Stimulated activated effector memory CD8-positive, alpha-beta T cell treated with anti-CD3 and anti-CD28 coated beads, Interleukin-12 subunit alpha, Interleukin-12 subunit beta, amount 100 ng/mL, for 72 hours (primary cell): ENCODE measurements around the gene ADRB2.

ENCODE experiments used
- ATAC-seq: fragments of 150-1000 bp; cut with Tn5 transposase; 2 replicates; pipeline ENCODE4 v1.10.0; 2021
- DNase-seq, 2 donors: peaks; one replicate each; pipeline ENCODE4 v3.0.0; 2021 to 2022; ENCODE audit warnings: low spot score in 2 of 2
- H3K27ac Mint-ChIP-seq: one replicate; pipeline ENCODE4 v1.8.0; 2022; ENCODE audit warnings: mild to moderate bottlenecking, mixed read lengths
- H3K36me3 Mint-ChIP-seq: one replicate; pipeline ENCODE4 v1.8.0; 2022; ENCODE audit warnings: mild to moderate bottlenecking, mixed read lengths
- H3K4me1 Mint-ChIP-seq: one replicate; pipeline ENCODE4 v1.8.0; 2022; ENCODE audit warnings: mixed read lengths
- H3K4me3 Mint-ChIP-seq: one replicate; pipeline ENCODE4 v1.8.0; 2022; ENCODE audit warnings: mild to moderate bottlenecking, mixed read lengths
- H3K9me3 Mint-ChIP-seq: one replicate; pipeline ENCODE4 v1.8.0; 2022; ENCODE audit warnings: mixed read lengths

Gene ADRB2

DNA sequence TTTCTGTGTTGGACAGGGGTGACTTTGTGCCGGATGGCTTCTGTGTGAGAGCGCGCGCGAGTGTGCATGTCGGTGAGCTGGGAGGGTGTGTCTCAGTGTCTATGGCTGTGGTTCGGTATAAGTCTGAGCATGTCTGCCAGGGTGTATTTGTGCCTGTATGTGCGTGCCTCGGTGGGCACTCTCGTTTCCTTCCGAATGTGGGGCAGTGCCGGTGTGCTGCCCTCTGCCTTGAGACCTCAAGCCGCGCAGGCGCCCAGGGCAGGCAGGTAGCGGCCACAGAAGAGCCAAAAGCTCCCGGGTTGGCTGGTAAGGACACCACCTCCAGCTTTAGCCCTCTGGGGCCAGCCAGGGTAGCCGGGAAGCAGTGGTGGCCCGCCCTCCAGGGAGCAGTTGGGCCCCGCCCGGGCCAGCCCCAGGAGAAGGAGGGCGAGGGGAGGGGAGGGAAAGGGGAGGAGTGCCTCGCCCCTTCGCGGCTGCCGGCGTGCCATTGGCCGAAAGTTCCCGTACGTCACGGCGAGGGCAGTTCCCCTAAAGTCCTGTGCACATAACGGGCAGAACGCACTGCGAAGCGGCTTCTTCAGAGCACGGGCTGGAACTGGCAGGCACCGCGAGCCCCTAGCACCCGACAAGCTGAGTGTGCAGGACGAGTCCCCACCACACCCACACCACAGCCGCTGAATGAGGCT lies at the start of gene ADRB2:
ADRB2 (plus strand) TSS at position 559 of the 686 bp plus-strand sequence. CDS start 221 bp downstream, outside the sequence.
- peak within 1 kb of the TSS; percentile 88 for H3K4me3 Mint-ChIP-seq
- peak; percentile 82 to 95 for DNase-seq
- no peaks in the 10 kb centered on the region for H3K9me3 Mint-ChIP-seq
- H3K36me3 Mint-ChIP-seq = no peaks in the 10 kb centered on the region
- H3K27ac Mint-ChIP-seq = peak within 1 kb of the TSS; percentile 90
- peaks cover 43% of the 10 kb centered on the region for H3K4me1 Mint-ChIP-seq
- ATAC-seq = peak; percentile 90

DNA sequence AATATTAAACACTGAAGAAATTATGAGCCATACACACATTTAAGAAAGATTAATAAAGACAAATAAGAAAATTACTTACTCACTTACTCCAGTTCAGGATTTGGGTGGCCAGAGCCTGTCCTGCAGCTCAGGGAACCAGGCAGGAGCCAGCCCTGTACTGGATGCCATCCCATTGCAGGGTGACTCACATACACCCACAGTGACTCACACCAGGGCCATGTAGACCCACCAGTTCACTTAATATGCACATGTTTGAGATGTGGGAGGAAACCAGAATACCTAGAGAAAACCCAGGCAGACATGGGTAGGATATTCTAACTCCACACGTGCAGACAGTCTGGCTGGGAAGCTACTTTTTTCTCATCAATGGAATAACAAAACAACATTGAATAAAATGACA lies 49.6 kb upstream of the ADRB2 start:
- Mint-ChIP-seq H3K4me3 (no peak overlapping the region), H3K9me3 (no peaks in the 10 kb centered on the region), H3K36me3 (no peaks in the 10 kb centered on the region), H3K4me1 (peaks cover 9% of the 10 kb centered on the region), H3K27ac (no peak overlapping the region)
- peak; percentile 96 for ATAC-seq
- DNase-seq = no peak

DNA sequence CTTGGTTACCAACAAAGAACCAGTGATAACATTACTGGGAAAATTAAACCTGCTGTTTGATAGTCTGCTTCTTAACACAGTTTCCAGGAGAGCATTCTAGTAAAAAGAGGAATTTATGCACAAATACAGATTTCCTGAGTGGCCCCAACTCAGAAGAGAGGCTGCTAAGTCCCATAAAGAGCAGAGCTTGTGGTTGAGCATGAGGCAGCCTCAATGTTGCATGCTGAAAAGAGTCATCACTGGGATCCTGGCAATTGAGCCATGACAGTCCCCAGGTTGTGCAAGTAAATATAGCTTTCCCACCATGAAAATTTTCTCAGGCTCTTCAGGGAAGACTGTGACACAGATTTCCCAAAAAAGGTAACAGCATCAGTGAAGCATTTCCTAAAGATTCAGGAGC lies 47.5 kb upstream of the ADRB2 start:
- ATAC-seq (no peak), DNase-seq (no peak)
- no peaks in the 10 kb centered on the region for H3K9me3 Mint-ChIP-seq
- H3K27ac Mint-ChIP-seq = no peak overlapping the region
- H3K4me3 Mint-ChIP-seq = no peak overlapping the region
- H3K4me1 Mint-ChIP-seq = peaks cover 9% of the 10 kb centered on the region
- H3K36me3 Mint-ChIP-seq = no peaks in the 10 kb centered on the region

DNA sequence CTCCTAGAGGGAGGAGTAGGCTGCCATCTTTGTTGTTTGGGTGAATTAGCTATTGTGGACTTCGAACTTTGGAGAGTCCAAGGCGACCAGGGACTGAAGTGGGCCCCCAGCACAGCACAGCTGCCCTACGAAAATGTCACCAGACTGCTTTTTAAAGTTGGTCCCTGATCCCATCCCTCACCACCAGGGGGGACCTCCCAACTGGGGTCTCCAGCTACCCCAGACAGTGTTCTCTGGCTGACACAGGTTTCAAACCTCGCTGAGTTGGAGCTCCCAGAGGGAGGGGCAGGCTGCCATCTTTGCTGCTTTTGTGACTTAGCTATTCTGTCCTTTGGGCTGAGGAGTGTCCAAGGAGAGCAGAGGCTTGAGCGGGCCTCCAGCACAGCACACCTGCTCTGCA lies 45.7 kb upstream of the ADRB2 start:
- no peaks in the 10 kb centered on the region for H3K36me3 Mint-ChIP-seq
- H3K9me3 Mint-ChIP-seq = no peaks in the 10 kb centered on the region
- ATAC-seq (no peak), DNase-seq (no peak)
- H3K27ac Mint-ChIP-seq = no peak overlapping the region
- H3K4me1 Mint-ChIP-seq = peaks cover 9% of the 10 kb centered on the region
- no peak overlapping the region for H3K4me3 Mint-ChIP-seq

DNA sequence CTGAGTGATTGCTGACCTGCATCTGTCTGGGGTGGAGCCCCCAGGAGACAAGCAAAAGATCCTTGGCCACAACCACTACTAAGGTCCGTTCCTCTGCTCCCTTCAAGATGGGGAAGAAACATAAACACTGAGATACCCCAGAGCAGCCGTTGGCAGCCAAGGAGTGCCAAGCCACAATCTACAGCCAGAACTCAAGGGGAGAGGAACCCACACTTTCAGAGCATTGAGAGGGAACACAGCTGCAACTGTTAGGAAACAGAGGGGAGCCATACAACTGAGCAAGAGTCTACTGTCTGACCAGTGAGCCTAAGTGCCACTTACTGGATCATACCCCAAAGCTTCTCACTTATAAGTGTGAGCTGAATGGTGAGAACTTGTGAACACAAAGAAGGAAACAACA lies 44.6 kb upstream of the ADRB2 start:
- Mint-ChIP-seq H3K4me1 (peaks cover 5% of the 10 kb centered on the region), H3K27ac (no peak overlapping the region), H3K36me3 (no peaks in the 10 kb centered on the region), H3K4me3 (no peak overlapping the region), H3K9me3 (no peaks in the 10 kb centered on the region)
- ATAC-seq = no peak
- DNase-seq = no peak

DNA sequence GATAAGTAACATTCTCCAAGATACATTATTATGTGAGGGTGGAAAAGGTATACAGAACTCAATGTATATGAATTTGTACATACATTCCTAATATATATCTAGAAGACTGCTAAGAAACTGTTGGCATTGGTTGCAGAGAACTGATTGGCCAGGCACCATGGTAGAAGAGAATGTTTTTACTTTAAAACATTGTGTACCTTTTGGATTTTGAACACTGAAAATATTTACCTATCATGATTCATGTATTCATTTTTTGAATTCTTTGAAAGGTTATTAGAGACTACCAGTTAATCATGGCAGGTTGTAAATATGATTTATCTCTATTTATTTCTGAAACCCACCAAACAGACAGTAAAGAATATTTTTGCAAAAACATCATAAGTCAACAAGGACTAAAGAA lies 41.2 kb upstream of the ADRB2 start:
- no peak for DNase-seq
- Mint-ChIP-seq H3K27ac (no peak overlapping the region), H3K9me3 (no peaks in the 10 kb centered on the region), H3K36me3 (no peaks in the 10 kb centered on the region), H3K4me3 (no peak overlapping the region), H3K4me1 (no peaks in the 10 kb centered on the region)
- ATAC-seq = no peak

DNA sequence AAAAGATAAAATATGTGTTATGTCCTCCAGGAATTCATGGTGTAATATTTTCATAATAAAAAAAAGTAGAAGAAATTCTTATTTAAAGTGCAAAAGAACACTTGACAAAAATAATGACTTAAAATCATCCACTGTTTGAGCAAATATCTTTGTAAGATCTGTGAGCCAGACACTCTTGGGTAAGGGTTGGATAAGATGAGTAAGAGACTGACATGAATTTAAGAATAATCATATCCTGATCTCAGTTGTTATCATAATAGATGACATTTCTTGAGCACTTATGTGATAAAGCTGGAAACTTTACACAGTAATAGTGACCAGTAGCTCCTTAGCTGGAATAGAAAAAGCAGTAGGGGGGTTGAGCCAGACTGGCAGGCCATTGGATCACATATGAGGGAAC lies 40.0 kb upstream of the ADRB2 start:
- peaks cover 9% of the 10 kb centered on the region for H3K4me1 Mint-ChIP-seq
- no peak overlapping the region for H3K4me3 Mint-ChIP-seq
- peaks cover 4% of the 10 kb centered on the region for H3K36me3 Mint-ChIP-seq
- H3K9me3 Mint-ChIP-seq = no peaks in the 10 kb centered on the region
- ATAC-seq (no peak), DNase-seq (no peak)
- H3K27ac Mint-ChIP-seq = no peak overlapping the region

DNA sequence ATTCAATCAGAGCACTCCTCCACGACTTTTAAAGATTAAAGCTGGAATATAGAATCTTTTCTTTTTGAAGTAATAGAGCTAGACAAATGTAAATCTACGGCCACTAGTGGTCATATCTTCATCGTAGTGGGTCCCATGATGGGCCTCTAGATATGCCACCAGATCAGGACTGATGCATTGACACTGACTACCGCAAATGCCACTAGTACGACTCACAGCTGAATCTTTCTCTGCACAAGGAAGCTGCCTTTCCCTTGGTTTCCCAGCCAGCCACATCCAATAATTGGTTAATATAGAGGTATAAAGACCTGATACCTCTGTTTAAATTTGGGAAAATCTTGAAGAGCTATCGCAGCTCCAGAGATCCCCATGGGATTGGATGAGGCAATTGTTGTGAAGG lies 37.8 kb upstream of the ADRB2 start:
- DNase-seq (no peak), ATAC-seq (no peak)
- H3K27ac Mint-ChIP-seq = no peak overlapping the region
- H3K4me3 Mint-ChIP-seq = no peak overlapping the region
- H3K36me3 Mint-ChIP-seq = peaks cover 4% of the 10 kb centered on the region
- H3K9me3 Mint-ChIP-seq = no peaks in the 10 kb centered on the region
- H3K4me1 Mint-ChIP-seq = peaks cover 27% of the 10 kb centered on the region

DNA sequence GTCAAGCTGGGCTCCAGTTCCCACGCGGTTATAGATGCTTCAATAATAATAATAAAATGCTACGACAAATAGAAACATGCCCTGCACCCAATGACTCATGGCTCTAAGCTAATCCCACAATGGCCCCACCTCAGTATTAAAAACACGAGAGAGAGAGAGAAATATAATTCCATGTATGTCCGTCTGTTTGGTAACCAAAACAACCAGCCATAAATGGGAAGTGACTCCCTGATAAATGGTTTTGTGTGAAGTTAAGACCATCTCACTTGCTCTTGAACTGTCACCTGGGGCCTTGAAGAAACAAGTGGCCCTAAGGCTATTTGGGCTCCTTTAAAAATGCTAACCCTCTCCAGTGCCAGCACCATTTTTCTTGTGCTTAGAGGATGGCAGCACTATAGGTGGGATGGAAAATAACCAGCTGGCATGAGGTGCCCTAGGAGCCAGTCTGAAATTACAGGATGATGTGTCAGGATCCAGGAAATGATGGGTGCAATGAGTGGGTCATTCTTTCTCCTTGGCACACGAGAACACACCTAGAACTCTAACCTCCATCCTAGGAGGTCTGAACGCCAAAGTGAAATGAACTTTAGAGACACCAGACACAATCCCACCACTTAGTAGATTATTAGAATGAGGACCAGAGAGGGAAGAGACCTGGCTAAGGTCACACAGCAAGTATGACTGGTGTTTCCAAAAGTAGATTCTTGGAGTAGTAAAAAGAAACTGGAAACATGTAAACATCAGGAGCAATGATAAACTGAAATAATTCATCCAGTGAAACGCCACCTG lies 35.7 kb upstream of the ADRB2 start:
- Mint-ChIP-seq H3K36me3 (peaks cover 4% of the 10 kb centered on the region), H3K4me1 (peaks cover 39% of the 10 kb centered on the region), H3K4me3 (peak overlapping the region; percentile 39), H3K9me3 (no peaks in the 10 kb centered on the region), H3K27ac (peak overlapping the region; percentile 71)
- ATAC-seq (peak; percentile 52), DNase-seq (no peak)

DNA sequence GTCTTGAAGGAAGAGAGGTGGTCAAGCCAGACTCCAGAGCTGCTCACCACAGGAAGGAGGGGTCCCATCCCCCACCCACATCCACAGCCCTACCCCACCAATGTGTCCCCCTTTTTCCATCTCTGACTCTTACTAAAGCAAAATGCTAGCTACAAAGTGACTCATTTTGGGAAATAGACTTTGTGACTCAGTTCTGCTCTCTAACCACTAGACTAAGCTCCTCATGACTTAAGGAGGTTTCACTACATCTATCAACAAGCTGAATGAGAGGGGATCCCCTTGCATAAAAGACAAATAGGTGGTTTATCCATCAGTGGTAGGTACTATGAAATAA lies 35.1 kb upstream of the ADRB2 start:
- H3K27ac Mint-ChIP-seq = peak overlapping the region; percentile 71
- H3K9me3 Mint-ChIP-seq = no peaks in the 10 kb centered on the region
- peaks cover 39% of the 10 kb centered on the region for H3K4me1 Mint-ChIP-seq
- ATAC-seq (peak; percentile 97), DNase-seq (peak in 1 of 2 donors; percentile 78)
- H3K36me3 Mint-ChIP-seq = peaks cover 4% of the 10 kb centered on the region
- H3K4me3 Mint-ChIP-seq = peak overlapping the region; percentile 39

DNA sequence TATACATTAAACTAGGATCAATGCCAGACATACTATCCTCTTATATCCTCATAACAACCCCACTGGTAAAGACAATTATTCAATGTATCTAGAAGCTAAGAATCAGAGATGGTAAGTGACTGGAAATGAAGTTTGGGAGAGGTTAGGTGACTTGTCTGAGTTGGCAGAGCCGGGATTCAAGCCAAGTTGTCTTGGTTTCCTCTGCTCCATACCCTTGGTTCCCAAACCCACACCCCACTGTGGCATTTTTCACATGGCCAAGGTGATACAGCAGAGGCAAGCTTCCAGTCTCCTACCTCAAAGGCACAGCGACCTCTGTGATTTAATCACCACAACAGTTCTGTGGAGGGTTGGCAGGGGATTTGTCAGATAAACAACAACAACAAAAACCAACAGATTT lies 34.7 kb upstream of the ADRB2 start:
- H3K4me3 Mint-ChIP-seq = peak overlapping the region; percentile 39
- DNase-seq = no peak
- H3K9me3 Mint-ChIP-seq = no peaks in the 10 kb centered on the region
- ATAC-seq = peak; percentile 27
- H3K27ac Mint-ChIP-seq = peak overlapping the region; percentile 71
- H3K36me3 Mint-ChIP-seq = peaks cover 4% of the 10 kb centered on the region
- peaks cover 39% of the 10 kb centered on the region for H3K4me1 Mint-ChIP-seq

DNA sequence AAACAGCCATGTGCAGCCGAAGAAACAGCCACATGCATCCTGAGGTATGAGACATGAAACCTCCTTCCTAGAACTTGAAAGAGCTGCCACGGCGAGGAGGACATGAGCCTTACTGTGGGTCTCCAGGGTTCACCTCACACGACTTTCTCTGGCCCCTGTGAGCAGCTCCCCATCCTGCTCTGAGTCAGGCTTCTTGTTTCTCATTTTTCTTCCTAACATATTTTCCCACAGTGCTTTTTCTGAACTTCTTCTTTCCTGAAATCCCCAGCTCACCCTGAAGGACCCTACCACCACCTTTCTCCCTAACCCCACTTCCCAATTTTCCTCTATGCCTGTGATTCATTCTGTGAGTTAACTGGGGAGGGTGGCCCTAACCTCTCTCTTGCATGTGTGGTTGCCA lies 33.7 kb upstream of the ADRB2 start:
- H3K4me3 Mint-ChIP-seq = no peak overlapping the region
- ATAC-seq (peak; percentile 43), DNase-seq (no peak)
- no peaks in the 10 kb centered on the region for H3K9me3 Mint-ChIP-seq
- H3K4me1 Mint-ChIP-seq = peaks cover 39% of the 10 kb centered on the region
- peak overlapping the region; percentile 38 for H3K27ac Mint-ChIP-seq
- peaks cover 4% of the 10 kb centered on the region for H3K36me3 Mint-ChIP-seq

DNA sequence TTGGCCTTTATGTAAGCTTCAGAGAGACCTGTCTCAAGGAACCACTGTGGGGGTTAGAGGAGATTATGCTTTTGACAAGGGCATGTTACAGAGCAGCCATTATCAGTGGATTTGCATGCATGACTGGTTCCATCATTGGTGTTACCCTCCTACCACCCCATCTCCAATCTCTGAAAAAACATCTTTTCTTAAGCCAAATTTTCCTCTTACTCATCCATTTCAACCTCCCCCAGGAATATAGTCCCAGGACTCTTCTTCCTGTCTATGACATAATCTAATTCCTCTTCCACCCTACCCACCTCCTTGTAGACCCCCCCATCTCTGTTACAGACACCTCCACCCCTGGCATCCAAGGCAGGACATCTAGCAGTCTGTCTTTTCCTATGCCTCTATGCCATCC lies 33.1 kb upstream of the ADRB2 start:
- Mint-ChIP-seq H3K27ac (peak overlapping the region; percentile 38), H3K4me1 (peaks cover 39% of the 10 kb centered on the region), H3K36me3 (peaks cover 4% of the 10 kb centered on the region), H3K4me3 (no peak overlapping the region), H3K9me3 (no peaks in the 10 kb centered on the region)
- no peak for ATAC-seq
- no peak for DNase-seq

DNA sequence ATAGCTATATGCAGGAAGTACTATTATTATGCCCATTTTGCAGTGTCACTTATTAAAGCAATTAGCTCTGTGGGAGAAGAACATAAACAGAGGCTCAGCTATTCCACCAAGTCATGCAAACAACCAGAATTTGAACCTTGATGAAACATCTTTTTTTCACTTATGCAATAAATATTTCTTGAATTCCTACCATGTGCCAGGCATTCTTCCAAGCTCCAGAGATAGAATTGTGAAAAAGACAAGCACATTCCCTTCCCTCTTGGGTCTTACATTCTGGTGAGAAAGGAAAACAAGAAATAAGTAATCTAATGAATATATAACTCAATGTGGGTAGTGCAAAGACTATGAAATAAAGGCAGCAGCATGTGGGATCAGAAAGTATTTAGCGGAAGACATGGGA lies 32.1 kb upstream of the ADRB2 start:
- Mint-ChIP-seq H3K4me3 (no peak overlapping the region), H3K4me1 (peaks cover 39% of the 10 kb centered on the region), H3K27ac (no peak overlapping the region), H3K36me3 (peaks cover 4% of the 10 kb centered on the region), H3K9me3 (no peaks in the 10 kb centered on the region)
- DNase-seq (no peak), ATAC-seq (no peak)

DNA sequence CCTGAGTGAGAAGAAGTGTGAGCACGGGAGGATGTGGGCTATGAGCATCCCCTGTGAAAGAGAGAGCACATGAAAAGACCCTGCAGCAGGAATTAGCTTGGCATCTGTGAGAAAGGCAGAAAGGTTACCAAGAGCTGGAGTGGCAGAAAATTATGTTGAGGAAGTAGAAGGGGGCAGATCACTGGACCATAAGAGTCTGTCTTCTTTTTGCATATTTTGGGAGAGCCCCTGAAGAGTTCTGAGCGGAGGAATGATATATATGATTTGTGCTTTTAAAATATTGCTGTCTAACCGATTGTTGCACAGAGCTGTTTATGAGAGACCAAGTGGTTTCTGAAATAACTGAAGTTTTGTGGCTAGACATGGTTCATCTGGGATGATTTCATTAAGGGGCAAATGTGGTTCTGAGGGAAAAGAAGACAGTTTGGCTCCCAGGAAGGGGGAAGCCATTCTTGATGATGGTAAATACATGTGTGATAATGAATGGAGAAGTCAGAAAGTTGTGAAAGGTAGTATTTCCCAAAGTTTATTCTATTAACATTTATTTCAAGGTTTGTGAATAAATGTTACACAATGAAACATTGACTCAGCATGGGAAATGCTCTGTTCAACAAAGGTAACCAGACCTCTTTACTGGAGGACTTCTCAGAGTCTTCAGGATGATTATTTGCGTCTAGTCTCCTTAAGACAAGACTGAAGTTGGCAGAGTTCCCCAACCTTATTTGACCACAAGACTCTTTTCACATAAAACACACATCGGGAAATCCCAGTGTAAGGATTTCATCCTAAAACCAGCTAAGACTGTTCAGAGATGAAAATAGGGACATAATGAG lies 31.5 kb upstream of the ADRB2 start:
- Mint-ChIP-seq H3K4me3 (no peak overlapping the region), H3K4me1 (peaks cover 44% of the 10 kb centered on the region), H3K36me3 (peaks cover 4% of the 10 kb centered on the region), H3K9me3 (no peaks in the 10 kb centered on the region), H3K27ac (no peak overlapping the region)
- no peak for ATAC-seq
- no peak for DNase-seq
